SJSA1 (cell line): ENCODE data around the gene C9orf40. TPM values are rescaled to one million over a fixed set of nuclear protein-coding genes. Genes with fewer than 3 reads are reported as not detected.

ENCODE experiments used
- DNase-seq, 2 experiments: peaks; one replicate each; pipeline ENCODE4 v3.0.0-alpha.2; 2015 to 2020; ENCODE audit warnings: low spot score in 2 of 2, low read depth in 1 of 2
- H3K27ac ChIP-seq: fragments of 250-450 bp; sonication (Bioruptor Pico); 2 replicates; pipeline ENCODE4 v1.5.1; 2020; ENCODE audit warnings: mild to moderate bottlenecking, moderate library complexity
- H3K27me3 ChIP-seq: fragments of 250-450 bp; sonication (Bioruptor Pico); replicated peaks from 2 replicates; pipeline ENCODE4 v1.5.1; 2020; ENCODE audit warnings: mild to moderate bottlenecking, moderate library complexity
- H3K36me3 ChIP-seq: fragments of 250-450 bp; sonication (Bioruptor Pico); 2 replicates; pipeline ENCODE4 v1.5.1; 2020; ENCODE audit warnings: mild to moderate bottlenecking
- H3K4me1 ChIP-seq: fragments of 250-450 bp; sonication (Bioruptor Pico); replicated peaks from 2 replicates; pipeline ENCODE4 v1.6.1; 2021; ENCODE audit warnings: mild to moderate bottlenecking
- H3K4me3 ChIP-seq: fragments of 250-450 bp; sonication (Bioruptor Pico); 2 replicates; pipeline ENCODE4 v1.5.1; 2020; ENCODE audit warnings: mild to moderate bottlenecking
- H3K9me3 ChIP-seq: fragments of 250-450 bp; sonication (Bioruptor Pico); replicated peaks from 2 replicates; pipeline ENCODE4 v1.5.1; 2020; ENCODE audit warnings: mild to moderate bottlenecking
- total RNA-seq: library from RNA; depleted of rRNA; stranded (reverse); fragments of >200 nt; shearing (Covaris generic); gene quantifications from 2 replicates; pipeline ENCODE4 v1.2.3, GENCODE V29; 2014; rRNA removed

Gene C9orf40
- total RNA-seq, 1 experiment from 2014 or later = 5.7 TPM

DNA sequence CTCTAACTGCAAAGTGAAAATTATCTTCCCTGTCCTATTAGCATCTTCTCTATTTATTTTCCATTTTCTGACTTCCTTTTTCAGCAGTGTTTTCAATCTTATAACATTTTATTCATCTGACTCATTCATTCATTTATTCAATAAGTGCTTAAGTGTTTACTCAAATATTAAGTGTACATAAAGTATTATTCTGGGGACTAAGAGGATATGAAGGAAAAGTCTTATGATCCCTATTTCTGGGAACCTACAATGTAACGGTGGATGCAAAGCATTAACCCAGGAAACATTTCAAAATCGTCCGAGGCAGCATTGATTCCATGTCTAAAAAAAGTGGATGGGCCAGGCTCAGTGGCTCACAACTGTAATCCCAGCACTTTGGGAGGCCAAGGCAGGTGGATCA lies 45.6 kb downstream of the C9orf40 start:
- no peaks in the 10 kb centered on the region for H3K4me1 ChIP-seq
- no peak for DNase-seq
- H3K4me3 ChIP-seq = no peak overlapping the region

DNA sequence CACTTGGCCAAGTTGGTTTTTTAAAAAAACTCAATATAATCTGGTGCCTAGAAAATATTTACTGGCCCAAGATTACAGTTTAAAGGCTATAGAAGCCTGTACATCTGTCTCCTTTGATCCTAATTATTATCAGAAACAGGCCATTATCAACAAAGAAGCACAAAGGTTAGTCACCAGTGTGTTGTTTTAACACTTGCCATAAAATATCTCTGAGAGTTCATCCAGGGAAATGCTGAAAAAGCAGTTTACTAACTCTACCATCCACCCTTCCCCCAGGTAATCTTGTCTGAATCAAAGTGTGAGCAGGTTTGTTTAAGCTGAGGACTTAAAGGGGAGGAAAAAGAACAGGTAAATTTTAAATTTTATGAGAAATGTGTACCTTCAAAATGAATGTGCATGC lies 51.7 kb downstream of the C9orf40 start:
- Histone ChIP-seq H3K9me3 (no peaks in the 10 kb centered on the region), H3K27me3 (no peaks in the 10 kb centered on the region), H3K36me3 (no peaks in the 10 kb centered on the region), H3K4me1 (no peaks in the 10 kb centered on the region), H3K4me3 (no peak overlapping the region), H3K27ac (no peak overlapping the region)
- DNase-seq = no peak

More for the DNA sequence above, 45.6 kb downstream of the C9orf40 start:
- Histone ChIP-seq H3K27ac (no peak overlapping the region), H3K36me3 (no peaks in the 10 kb centered on the region), H3K9me3 (no peaks in the 10 kb centered on the region), H3K27me3 (no peaks in the 10 kb centered on the region)

Other genes with a start within 250 kb of the C9orf40 start
- gene TRPM6, start 65.0 kb downstream of the C9orf40 start, total RNA-seq = not detected in 2 replicates
- 24.2 and 25.4 TPM in 2 replicates for gene CARNMT1, start 75.4 kb upstream of the C9orf40 start, total RNA-seq
- gene NMRK1, start 135.2 kb upstream of the C9orf40 start, total RNA-seq = 9.8 and 14.1 TPM in 2 replicates
- 40.2 and 54.9 TPM in 2 replicates for gene OSTF1, start 135.6 kb upstream of the C9orf40 start, total RNA-seq